Measurements from ENCODE around the gene GALNT16. TPM values are rescaled to one million over a fixed set of nuclear protein-coding genes. Genes with fewer than 3 reads are reported as not detected.
A peak's percentile ranks its signal among the peaks of the same experiment; 100 is the strongest.
"Not testable (repeated sequence)": the region's sequence is repeated elsewhere in the genome, so short reads cannot be mapped to it uniquely, and the experiment has no call there.

GALNT16 gene
- 1.2 and 1.7 TPM in 2 replicates for total RNA-seq (2014; rRNA removed; shearing (Covaris generic))

DNA sequence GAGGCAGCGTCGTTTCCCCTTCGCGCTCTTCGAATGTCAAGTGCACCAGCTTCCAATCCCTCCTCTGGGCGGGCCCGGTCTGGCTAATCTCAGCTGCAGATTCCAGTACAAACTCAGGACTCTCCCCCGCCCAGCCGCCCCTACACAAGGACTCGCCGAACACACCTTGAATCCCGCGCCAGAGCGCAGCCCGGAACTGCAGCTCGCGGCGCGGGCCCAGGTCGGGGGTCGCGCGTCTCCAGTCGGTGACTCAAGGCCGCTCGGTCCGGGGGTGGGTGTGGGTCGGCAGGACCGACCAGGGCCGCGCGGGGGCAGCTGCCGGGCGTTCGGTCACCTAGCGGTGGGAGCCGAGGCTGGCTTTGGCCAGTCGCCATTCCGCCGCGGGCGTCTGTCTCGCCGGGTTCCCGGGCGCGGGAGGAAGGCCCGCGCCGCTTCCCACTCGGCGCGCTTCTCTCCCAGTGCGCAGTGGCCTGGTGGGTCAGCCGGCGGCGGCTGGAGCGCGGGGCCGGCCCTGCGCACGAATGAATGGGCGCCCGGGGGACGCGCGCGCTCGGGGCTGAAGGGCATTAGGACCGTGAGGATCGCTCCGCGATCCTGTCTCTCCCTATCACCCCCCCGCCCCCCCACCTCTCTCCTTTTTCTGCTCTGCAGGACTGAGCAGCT lies at the start of gene GALNT16:
TSS of gene GALNT16 (plus strand) at position 632 of the 663 bp plus-strand sequence. CDS start 133 bp downstream, outside the sequence.
- peak; percentile 32 for DNase-seq (ENCODE audit: low read depth)

DNA sequence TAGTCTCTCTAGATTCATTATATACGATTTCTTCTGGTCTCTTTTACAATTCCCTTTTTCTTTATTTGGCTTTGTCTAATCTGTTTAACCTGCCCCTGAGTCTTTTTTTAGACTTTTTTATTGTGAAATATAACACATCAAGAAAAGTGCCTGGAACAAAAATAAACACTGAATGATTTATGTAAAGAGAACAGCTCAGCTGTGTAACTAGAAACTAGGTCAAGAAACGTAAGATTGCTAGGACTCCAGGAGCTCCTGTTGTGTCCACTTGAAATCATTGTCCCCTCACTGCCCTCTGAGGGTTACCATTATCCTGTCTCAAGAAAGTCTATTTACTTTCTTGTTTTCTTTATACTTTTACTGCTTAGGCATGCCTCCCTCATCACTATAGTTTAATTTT lies 45.6 kb upstream of the GALNT16 start:
- DNase-seq (ENCODE audit: low read depth) = no peak

DNA sequence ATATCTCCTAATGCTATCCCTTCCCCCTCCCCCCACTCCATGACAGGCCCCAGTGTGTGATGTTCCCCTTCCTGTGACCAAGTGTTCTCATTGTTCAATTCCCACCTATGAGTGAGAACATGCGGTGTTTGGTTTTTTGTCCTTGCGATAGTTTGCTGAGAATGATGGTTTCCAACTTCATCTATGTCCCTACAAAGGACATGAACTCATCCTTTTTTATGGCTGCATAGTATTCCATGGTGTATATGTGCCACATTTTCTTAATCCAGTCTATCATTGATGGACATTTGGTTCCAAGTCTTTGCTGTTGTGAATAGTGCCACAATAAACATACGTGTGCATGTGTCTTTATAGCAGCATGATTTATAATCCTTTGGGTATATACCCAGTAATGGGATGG lies 42.3 kb upstream of the GALNT16 start:
- not testable (repeated sequence) for DNase-seq (ENCODE audit: low read depth)

DNA sequence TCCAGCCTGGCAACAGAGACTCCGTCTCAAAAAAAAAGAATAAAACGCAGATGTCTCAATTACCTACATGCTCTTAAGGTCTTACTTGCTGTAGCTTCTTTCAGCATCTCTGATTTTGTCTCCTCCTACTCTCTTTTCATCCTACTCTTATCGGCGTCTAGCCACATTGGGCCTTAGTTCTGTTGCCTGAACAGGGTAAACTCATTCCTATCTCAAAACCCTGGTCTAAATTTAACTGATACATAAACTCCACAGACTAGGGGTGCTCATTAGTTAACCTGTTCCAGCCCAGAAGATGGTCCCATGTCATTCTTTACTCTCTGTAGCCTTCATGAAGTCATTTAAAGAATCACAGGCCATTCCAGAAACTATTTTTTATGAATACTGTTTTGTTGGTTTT lies 35.0 kb upstream of the GALNT16 start:
- DNase-seq (ENCODE audit: low read depth) = no peak

DNA sequence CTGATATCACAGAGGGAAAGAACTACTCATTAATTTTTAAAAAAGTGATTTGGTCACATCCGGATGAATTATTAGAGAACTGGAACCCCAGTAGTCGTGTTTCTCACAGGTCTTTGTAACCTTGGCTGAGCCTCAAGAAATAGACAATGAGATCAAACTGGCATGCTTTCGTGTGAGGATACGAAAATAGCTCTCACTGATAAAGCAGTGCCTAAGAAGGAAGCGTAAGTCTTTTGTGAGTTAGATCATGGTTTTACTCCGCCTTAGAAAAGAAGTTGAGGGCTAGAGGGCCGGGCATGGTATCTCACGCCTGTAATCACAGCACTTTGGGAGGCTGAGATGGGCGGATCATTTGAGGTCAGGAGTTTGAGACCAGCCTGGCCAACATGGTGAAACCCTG lies 33.8 kb upstream of the GALNT16 start:
- no peak for DNase-seq (ENCODE audit: low read depth)

DNA sequence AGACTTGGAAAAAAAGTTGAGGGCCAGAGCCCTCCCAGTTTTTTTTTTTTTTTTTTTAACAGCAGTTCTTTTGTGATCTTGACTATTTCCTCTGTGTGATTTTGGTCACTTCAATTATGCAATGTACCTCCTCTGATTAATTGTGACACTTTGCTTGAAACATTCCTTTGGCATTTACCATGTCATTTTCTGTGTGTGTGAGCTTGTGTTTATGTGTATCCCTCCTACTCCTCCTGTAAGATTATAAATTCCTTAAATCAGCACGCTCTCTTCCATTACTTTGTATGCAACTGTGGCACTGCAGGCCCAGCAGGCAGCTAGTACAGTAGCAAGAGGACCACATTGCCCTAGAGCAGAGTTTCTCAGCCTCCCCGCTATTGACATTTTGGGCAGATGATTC lies 33.2 kb upstream of the GALNT16 start:
- no peak for DNase-seq (ENCODE audit: low read depth)

DNA sequence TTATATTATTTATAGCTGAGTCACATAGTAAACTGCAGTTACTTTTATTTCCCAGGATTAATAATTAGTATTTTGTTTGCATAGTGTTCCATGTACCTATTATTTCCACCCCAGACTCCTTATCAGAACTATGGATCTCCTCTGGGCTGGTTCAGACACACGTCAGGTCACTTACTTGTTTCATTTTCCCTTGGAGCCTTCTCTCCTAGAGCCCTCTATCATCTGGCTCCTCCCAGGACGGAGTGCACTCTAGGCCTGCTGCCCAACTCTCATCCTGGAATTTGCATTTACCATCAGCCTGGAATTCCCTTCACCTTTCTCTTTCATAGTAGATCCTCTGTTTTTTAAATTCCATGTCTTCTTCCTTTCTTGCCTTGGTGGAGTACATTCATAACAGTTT lies 28.5 kb upstream of the GALNT16 start:
- no peak for DNase-seq (ENCODE audit: low read depth)

DNA sequence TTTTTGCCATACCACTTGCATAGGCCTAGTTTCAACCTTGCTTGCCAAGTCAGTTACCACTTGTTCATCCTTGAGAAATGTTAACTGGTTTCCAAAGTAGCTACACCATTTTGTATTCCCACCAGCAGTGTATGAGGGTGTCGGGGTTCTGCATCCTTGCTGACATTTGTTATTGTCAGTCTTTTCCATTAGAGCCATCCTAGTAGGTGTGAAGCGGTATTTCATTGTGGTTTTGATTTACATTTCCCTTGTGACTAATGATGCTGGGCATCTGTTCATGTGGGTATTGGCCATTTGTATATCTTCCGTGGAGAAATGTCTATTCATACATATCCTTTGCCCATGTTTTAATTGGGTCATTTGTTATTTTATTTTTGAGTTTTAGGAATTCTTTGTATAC lies 27.6 kb upstream of the GALNT16 start:
- no peak for DNase-seq (ENCODE audit: low read depth)

DNA sequence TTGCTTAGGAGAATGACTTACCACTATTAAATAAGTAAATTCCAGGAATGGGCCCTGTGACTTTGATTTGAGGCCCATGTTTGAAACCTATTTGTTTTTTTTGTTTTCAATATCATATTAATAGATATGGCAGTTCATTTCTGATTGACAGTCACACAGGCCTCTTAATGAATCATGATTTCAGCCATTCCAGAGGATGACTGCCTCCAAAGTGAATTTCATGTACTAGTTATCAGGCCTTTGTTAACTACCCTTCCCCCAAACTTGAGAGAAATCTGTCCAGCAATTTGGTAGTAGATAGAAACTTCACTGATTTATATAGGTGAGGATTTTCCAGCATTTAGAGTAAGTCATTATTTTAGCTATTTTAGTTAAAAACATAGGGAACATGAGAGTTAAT lies 25.9 kb upstream of the GALNT16 start:
- DNase-seq (ENCODE audit: low read depth) = no peak

DNA sequence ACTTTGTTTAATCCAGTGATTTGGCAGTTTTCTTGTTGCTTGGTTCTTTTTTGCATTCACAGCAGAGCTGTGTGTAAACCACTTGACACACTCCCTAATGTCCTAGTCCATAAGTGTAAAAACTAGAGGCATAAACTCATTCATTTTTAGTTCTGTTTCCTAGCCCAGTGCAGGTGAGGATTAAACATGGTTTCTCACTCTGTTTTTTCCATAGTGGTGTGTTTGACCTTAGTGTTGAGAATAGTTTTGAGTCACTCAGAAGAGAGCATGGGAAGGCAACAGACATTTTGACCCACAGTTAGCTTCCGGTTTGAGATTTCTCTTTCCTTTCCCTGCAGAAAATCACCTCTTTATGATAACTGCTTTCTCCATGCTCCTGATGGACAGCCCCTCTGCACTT lies 24.2 kb upstream of the GALNT16 start:
- no peak for DNase-seq (ENCODE audit: low read depth)

DNA sequence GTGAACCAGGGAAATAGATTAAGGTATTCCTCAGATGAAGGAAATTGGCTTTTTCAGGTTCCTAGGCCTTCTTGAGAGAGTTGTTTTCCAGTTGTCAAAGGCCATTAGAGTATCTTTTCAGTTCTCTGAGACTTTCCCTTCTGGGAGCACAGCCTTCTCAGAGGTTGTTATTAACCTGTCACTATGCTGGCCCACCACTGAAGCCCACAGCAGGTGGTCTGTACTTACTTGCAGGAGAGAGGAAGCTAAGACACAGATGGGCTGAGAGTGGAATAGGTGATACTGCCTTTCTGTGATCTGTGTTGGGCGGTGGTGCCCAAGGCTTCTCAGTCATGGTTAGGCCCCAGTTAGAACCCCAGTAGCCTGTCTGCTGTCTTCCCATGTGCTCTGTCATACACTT lies 22.8 kb upstream of the GALNT16 start:
- DNase-seq (ENCODE audit: low read depth) = no peak

DNA sequence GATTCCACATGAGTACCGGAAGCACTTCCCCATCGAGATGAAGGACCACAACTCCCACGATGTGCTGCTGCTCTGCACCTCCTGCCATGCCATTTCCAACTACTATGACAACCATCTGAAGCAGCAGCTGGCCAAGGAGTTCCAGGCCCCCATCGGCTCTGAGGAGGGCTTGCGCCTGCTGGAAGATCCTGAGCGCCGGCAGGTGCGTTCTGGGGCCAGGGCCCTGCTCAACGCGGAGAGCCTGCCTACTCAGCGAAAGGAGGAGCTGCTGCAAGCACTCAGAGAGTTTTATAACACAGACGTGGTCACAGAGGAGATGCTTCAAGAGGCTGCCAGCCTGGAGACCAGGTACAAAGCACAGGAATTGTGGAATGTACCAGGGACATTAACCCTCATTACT lies 22.4 kb upstream of the GALNT16 start:
- no peak for DNase-seq (ENCODE audit: low read depth)

DNA sequence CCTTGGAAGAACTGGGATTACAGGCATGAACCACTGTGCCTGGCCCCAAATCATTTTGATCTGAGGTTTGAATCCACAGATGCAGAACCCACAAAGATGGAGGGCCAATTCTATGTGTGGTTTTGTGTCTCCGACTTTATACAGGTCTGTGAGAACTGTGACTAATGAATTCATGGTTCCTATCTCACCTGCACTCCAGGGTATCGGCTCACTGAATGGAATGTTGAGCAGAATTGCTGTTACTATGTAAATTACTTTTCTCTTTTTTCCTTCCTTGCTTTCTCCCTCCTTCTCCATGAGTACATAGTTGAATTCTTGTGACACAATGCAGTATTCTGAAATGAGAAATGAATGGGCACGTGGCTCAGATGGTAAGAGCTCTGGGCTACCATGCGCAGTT lies 21.1 kb upstream of the GALNT16 start:
- DNase-seq (ENCODE audit: low read depth) = no peak

DNA sequence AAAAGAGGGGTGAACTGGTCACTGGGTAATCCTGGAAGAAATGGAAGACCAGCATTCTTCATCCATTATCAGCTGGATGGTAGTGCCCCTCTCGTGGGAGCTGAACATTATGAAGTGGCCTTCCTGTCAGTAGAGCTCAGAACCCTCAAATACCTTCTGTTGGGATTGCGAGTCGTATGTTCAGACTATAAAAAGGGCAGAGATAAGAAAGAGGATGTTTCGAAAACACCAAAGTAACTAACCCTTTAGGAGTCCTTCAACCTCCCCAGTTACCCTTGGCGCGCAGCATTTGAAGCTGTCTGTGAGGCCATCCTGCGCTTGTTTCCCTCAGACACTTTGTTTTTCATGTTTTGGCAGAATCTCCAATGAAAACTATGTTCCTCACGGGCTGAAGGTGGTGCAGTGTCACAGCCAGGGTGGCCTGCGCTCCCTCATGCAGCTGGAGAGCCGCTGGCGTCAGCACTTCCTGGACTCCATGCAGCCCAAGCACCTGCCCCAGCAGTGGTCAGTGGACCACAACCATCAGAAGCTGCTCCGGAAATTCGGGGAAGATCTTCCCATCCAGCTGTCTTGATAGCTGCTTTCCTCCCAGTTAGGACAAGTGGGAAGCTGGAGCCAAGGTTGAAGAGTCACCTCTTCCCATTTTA lies 19.3 kb upstream of the GALNT16 start:
- no peak for DNase-seq (ENCODE audit: low read depth)

DNA sequence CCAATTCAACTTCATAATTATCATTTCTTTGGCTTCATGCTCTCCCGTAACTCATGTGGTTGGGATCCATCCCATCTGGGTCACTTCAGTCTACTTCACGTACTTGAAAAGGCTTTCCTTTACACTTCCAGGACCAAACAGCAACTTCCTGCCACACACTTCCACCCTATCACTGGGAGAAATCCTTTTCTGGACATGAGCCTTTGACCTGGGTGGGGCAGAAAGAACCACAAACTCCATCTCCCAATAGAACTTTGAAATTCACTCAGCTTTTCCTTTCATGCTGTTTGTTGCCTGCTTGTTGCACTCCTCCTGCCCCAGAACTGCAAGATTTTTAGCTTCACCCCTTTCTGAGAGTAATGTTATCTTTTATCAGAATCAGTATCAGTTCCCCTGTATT lies 18.4 kb upstream of the GALNT16 start:
- no peak for DNase-seq (ENCODE audit: low read depth)

DNA sequence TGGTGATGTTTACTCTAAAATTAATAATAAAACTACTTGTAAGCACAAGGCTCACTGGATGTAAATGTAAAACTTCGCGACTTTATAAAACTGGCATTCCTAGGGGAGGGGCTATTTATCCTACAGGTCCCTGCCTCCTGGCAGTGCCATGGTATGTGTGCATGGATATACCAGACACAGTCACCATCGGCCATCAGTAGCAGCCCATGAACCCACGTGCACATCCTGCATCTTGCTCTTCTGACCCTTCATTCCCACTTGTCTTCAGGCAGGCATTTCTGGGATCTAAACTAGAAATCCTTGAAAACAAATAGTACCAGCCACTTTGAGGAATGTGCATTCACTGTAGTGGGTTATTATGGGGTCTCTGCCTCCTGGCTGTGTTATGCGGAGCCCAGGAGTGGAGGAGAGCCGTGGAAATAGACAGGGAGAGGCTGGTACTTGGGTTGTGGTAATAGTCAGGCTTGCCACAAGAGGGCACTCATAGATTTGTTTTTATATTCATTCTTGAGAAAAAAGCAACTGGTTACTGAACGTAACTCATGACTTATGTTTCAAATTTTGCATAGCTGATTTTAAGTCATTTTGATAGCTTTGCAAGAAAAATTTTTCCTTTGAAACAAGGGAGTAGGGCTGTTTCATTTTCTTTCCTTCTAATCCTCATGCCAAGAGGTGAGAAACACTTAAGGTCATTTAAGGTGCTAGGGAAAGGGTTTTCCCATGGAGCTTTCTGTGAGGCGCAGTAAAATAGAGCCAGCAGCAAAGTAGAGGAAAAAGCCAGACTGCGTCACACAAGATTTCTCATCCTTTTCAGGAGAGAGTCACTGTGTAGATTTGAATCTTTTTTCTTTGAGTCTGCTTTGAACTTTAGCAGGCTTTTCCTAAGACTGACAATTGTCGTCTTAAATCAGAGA lies 17.4 kb upstream of the GALNT16 start:
- peak; percentile 61 for DNase-seq (ENCODE audit: low read depth)

DNA sequence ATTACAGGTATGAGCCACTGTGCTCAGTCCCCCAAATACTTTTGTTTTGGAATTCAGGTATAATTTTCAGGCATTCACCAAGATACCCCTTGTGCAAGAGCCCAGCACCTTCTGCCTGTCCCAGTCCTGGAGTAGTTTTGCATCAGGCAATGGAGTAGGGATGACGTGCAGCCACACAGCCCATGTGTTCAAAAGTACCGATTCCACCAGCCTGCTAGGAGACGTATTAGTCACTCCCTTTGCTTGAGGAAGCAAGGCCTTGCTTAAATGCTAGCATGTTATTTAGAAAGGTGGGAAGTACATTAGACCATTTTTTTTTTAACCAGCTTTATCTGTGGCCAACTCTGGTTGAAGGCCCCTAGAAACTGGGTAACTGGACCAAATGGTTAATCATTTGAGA lies 15.0 kb upstream of the GALNT16 start:
- DNase-seq (ENCODE audit: low read depth) = no peak

DNA sequence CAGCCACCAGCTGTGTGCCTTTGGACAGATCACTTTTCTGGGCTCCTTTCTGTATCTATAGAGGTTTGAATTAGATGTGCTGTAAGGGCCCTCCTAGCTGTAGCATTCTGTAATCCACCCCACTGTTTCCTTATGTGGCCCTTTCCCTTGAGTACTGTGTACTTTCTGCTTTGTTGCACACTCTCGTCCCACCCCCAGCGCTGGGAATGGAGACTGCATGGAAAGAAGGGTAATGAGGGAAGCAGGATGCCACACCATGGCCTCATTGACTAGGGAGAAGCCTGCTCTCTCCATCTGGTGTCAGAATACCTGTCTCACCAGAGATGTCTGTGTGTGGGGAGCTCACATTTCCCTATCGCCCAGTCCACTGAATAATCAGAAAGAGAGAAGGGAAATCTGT lies 13.6 kb upstream of the GALNT16 start:
- DNase-seq (ENCODE audit: low read depth) = no peak

DNA sequence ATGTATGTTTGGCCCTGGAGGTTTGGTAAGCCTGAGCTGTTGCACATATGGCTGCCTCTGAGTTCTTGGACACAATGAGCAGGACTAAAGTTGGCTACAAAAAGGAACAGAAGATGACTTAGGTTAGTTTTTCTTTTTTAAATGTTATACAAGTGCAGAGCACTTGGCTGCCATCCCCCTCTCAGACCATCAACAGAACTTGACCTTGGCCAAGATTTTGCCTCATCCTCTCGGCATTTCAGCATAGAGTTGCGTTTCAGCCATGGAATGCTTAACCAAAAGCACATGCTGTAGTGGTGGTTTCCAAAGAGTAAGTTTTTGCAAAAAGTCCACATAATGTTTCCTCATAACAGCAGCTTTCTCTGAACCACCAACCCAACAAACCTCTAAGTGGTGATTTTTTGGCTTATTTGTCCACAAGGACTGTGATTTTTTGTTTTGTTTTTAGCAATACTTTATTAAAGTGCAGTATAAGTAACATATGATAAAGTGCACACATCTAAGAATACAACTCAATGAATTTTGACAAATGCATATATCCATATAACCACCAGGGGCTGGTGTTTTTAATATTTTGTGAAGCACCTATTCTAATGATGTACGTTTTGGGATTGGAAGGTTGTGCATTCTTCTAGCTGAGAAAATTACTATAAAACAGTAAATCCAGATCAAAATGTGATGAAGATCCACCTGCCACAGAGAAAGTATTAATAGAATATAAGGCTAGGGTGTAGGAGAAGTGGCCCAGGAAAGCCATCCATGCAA lies 12.1 kb upstream of the GALNT16 start:
- DNase-seq (ENCODE audit: low read depth) = no peak

DNA sequence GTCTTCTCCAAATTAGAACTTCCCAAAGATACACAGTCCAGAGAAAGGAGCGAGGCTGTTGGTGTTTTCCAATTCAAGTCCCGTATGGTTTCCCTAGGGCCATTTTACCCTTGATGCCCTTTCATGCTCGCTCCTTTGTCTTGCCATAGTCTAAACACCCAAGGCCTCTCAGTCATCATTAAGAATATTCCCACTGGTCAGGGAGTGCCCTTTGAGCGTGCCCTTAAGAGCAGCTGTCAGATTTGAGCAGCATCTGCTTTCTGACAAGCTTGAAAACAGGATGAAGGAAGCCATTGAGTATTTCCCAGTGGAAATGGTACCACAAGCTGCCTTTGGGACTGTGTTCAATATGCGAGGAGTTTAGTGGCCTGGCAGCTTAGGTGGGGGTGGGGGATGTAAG lies 10.4 kb upstream of the GALNT16 start:
- DNase-seq (ENCODE audit: low read depth) = no peak

DNA sequence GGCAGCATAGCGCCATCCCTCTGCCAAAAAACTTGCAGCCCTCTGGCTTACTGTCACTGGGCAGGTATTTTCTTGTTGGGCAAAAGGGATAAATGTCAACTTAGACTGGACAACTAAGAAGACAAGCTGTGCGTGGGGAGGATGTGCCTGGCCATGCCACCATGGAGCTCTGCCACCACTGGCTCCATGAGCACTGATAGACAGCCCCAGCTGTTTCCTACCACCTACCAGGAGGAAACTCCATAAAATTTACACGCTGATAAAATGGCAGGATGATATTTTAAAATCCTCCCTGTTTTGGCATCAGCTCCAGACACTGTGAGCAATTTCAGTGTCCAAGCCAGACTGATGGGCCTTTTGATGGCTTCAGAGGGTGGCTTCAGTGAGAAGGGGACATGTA lies 7.1 kb upstream of the GALNT16 start:
- DNase-seq (ENCODE audit: low read depth) = no peak

DNA sequence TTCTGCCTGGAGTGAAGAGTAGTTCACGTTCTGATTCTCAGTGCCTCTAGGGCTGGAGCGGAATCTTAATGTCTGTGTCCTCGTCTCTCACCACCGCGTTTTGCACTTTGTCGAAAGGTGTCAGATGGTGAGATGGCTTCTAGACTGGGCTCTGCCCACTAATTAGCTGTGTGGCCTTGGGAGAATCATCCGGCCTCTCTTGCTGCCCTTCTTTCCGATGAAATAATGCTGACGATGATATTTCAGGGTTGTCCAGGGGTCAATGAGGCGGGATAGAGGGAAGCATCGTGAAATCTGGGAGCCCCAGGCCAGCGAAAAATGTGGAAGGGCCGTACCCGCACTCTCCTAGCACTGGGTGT lies 811 bp upstream of the GALNT16 start:
- DNase-seq (ENCODE audit: low read depth) = no peak

Measured in Daoy (cell line).